Mucosa of rectum (tissue), 2 donors: Measurements from ENCODE around the gene CRIP3.

Experiments used
- H3K27ac ChIP-seq, 2 donors: one replicate each; pipeline ENCODE4 v1.7.0; 2013; ENCODE audit warnings: inconsistent platforms in 2 of 2, low read depth in 2 of 2, low read length in 2 of 2
- H3K27me3 ChIP-seq, 2 donors: one replicate each; pipeline ENCODE4 v1.7.0; 2013; ENCODE audit warnings: low read length in 2 of 2; ENCODE audit not compliant: control insufficient read depth in 2 of 2, insufficient read depth in 2 of 2
- H3K36me3 ChIP-seq, 2 donors: one replicate each; pipeline ENCODE4 v1.7.0; 2013; ENCODE audit warnings: low read length in 2 of 2; ENCODE audit not compliant: control insufficient read depth in 2 of 2, insufficient read depth in 2 of 2
- H3K4me1 ChIP-seq, 2 donors: one replicate each; pipeline ENCODE4 v1.7.0; 2013; ENCODE audit warnings: low read length in 2 of 2, mild to moderate bottlenecking in 1 of 2; ENCODE audit not compliant: control insufficient read depth in 2 of 2, insufficient read depth in 2 of 2
- H3K4me3 ChIP-seq, 2 donors: one replicate each; pipeline ENCODE4 v1.7.0; 2013; ENCODE audit warnings: low read length in 2 of 2
- H3K9ac ChIP-seq, 2 donors: one replicate each; pipeline ENCODE4 v1.7.0; 2013; ENCODE audit warnings: low read length in 2 of 2, low read depth in 1 of 2, mild to moderate bottlenecking in 1 of 2
- H3K9me3 ChIP-seq, 2 donors: one replicate each; pipeline ENCODE4 v1.7.0; 2013; ENCODE audit warnings: low read length in 2 of 2; ENCODE audit not compliant: control insufficient read depth in 2 of 2
- donor health status: healthy.
- donor health status: Normal muscosa, but diverticular disease.

CRIP3 gene

GRCh38 chr6:43257367-43258145, 51.1 kb downstream of the CRIP3 start:
- H3K4me1 ChIP-seq = peaks cover 0 to 3% of the 10 kb centered on the region in 2 donors
- no peak overlapping the region for H3K27ac ChIP-seq
- no peaks in the 10 kb centered on the region for H3K9me3 ChIP-seq
- no peak overlapping the region for H3K9ac ChIP-seq
- no peak overlapping the region for H3K4me3 ChIP-seq
- no peaks in the 10 kb centered on the region for H3K36me3 ChIP-seq
- H3K27me3 ChIP-seq = peaks cover 0 to 6% of the 10 kb centered on the region in 2 donors

- Histone ChIP-seq H3K4me1 (no peaks in the 10 kb centered on the region), H3K27me3 (peaks cover 2 to 8% of the 10 kb centered on the region in 2 donors), H3K36me3 (no peaks in the 10 kb centered on the region), H3K9ac (no peak overlapping the region), H3K9me3 (no peaks in the 10 kb centered on the region), H3K4me3 (no peak overlapping the region), H3K27ac (no peak overlapping the region)
Measured at GRCh38 chr6:43256670-43257366, 51.8 kb downstream of the CRIP3 start.
